RWPE1 (cell line): ENCODE measurements around the gene ITPR3.
A peak's percentile ranks its signal among the peaks of the same experiment; 100 is the strongest.

Source experiments
- CTCF ChIA-PET: fragments of 350-600 bp; sonication (Branson Sonifier 250); formaldehyde crosslinking; extraction: SDS; loops from one replicate; lab custom pipeline; 2021; lab: Yijun Ruan, JAX
- POLR2A ChIA-PET: fragments of 400-600 bp; formaldehyde crosslinking; extraction: SDS; loops from one replicate; lab custom pipeline; 2020; ENCODE audit warnings: antibody characterized with exemption; ENCODE audit not compliant: low non-redundant PET; lab: Yijun Ruan, JAX
- DNase-seq: peaks from one replicate; pipeline ENCODE4 v3.0.0; 2012; ENCODE audit warnings: low spot score
- H3K27ac ChIP-seq: fragments of 450-650 bp; 2 replicates; pipeline ENCODE4 v1.5.1; 2017
- TF ChIP-seq, protein P1 (sequence below): fragments of 450-650 bp; conservative IDR thresholded peaks from 2 replicates; pipeline ENCODE4 v1.5.1; 2017; ENCODE audit warnings: low read depth, mild to moderate bottlenecking

Gene ITPR3

DNA sequence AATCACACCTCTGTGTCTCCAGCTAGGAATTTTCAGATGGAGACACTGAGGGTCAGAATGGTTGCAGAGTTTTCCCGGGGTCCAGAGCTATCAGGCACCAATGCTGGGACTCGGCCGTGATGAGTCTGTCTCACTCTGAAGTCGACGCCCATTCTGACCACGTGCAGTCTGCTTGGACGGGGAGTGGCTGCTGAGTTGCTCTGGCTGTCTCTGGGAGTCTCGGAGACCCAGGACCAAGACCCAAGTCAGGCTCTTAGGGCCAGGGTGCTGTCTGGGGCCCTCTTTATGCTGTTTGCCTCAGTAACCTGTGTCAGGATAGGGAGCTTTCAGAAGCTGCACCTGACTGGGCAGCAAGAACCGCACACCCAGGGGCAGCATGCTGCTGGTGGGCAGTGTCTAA, 121.0 kb downstream of the ITPR3 start:
- H3K27ac ChIP-seq, result no peak overlapping the region; the same call in 1 of the 2 replicates
- CTCF ChIA-PET, result interaction anchor here (1.1 kb wide), 1 partner anchor 412 kb away, joined by 3 read pairs; no protein-coding TSS in a partner anchor
- POLR2A ChIA-PET, result no interaction called here
- no peak for DNase-seq
- TF ChIP-seq, protein P1, sequence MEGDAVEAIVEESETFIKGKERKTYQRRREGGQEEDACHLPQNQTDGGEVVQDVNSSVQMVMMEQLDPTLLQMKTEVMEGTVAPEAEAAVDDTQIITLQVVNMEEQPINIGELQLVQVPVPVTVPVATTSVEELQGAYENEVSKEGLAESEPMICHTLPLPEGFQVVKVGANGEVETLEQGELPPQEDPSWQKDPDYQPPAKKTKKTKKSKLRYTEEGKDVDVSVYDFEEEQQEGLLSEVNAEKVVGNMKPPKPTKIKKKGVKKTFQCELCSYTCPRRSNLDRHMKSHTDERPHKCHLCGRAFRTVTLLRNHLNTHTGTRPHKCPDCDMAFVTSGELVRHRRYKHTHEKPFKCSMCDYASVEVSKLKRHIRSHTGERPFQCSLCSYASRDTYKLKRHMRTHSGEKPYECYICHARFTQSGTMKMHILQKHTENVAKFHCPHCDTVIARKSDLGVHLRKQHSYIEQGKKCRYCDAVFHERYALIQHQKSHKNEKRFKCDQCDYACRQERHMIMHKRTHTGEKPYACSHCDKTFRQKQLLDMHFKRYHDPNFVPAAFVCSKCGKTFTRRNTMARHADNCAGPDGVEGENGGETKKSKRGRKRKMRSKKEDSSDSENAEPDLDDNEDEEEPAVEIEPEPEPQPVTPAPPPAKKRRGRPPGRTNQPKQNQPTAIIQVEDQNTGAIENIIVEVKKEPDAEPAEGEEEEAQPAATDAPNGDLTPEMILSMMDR, result no peak

GRCh38 chr6:33742837-33743236, 121.7 kb downstream of the ITPR3 start:
- CTCF ChIA-PET, result interaction anchor here (0.6 to 4.5 kb wide), 6 partner anchors 18 to 411 kb away, joined by 3 to 46 read pairs (median 4); no protein-coding TSS in a partner anchor
- POLR2A ChIA-PET, result no interaction called here
- DNase-seq, result no peak
- TF ChIP-seq, protein P1, result no peak
- peak overlapping the region; percentile 93; the same call in 1 of the 2 replicates for H3K27ac ChIP-seq

GRCh38 chr6:33744001-33744848, 123.1 kb downstream of the ITPR3 start:
- TF ChIP-seq, protein P1, result peak; percentile 92
- H3K27ac ChIP-seq, result peak overlapping the region; percentile 93
- ChIA-PET CTCF (interaction anchor here (0.5 to 4.5 kb wide), 19 partner anchors 12 to 763 kb away, joined by 3 to 46 read pairs (median 4); partner anchors contain the start of gene UQCC2), POLR2A (no interaction called here)
- peak; percentile 95 for DNase-seq

- peak overlapping the region; percentile 93 for H3K27ac ChIP-seq
- POLR2A ChIA-PET, result no interaction called here
- no peak for DNase-seq
- CTCF ChIA-PET, result interaction anchor here (0.6 to 4.5 kb wide), 13 partner anchors 13 to 764 kb away, joined by 3 to 46 read pairs (median 3); partner anchors contain the start of gene UQCC2
- TF ChIP-seq, protein P1, result no peak
Observed at GRCh38 chr6:33744895-33745546, 123.9 kb downstream of the ITPR3 start.

- peak overlapping the region; percentile 93 for H3K27ac ChIP-seq
- DNase-seq, result no peak
- POLR2A ChIA-PET, result no interaction called here
- TF ChIP-seq, protein P1, result no peak
- CTCF ChIA-PET, result interaction anchor here (0.6 to 4.5 kb wide), 7 partner anchors 15 to 305 kb away, joined by 3 to 46 read pairs (median 3); partner anchors contain the start of gene UQCC2
Observed at GRCh38 chr6:33745548-33745947, 124.4 kb downstream of the ITPR3 start.
